ENCODE data around the gene PASK.
A peak's percentile ranks its signal among the peaks of the same experiment; 100 is the strongest.

PASK gene

GRCh38 chr2:241116606-241117560 is 32.4 kb downstream of the PASK start:
- no peak for TF ChIP-seq CTCF (IDR thresholded peaks at IDR 0.05; ENCODE audit: extremely low read depth, missing control alignments)
- no peak for DNase-seq (ENCODE audit: low spot score)

- DNase-seq (ENCODE audit: low spot score): no peak
- TF ChIP-seq CTCF (IDR thresholded peaks at IDR 0.05; ENCODE audit: extremely low read depth, missing control alignments): no peak
Observed at GRCh38 chr2:241115361-241115760, 33.9 kb downstream of the PASK start.

- TF ChIP-seq CTCF (IDR thresholded peaks at IDR 0.05; ENCODE audit: extremely low read depth, missing control alignments): no peak
- no peak for DNase-seq (ENCODE audit: low spot score)
Observed at GRCh38 chr2:241114836-241115235, 34.4 kb downstream of the PASK start.

GRCh38 chr2:241112592-241112991 is 36.7 kb downstream of the PASK start:
- TF ChIP-seq CTCF (IDR thresholded peaks at IDR 0.05; ENCODE audit: extremely low read depth, missing control alignments): no peak
- peak; percentile 55 for DNase-seq (ENCODE audit: low spot score)

- no peak for TF ChIP-seq CTCF (IDR thresholded peaks at IDR 0.05; ENCODE audit: extremely low read depth, missing control alignments)
- no peak for DNase-seq (ENCODE audit: low spot score)
Observed at GRCh38 chr2:241112046-241112445, 37.2 kb downstream of the PASK start.

- TF ChIP-seq CTCF (IDR thresholded peaks at IDR 0.05; ENCODE audit: extremely low read depth, missing control alignments): no peak
- DNase-seq (ENCODE audit: low spot score): peak; percentile 75
Observed at GRCh38 chr2:241111440-241111805, 37.8 kb downstream of the PASK start.

GRCh38 chr2:241110607-241111439 is 38.4 kb downstream of the PASK start:
- peak; percentile 66 for DNase-seq (ENCODE audit: low spot score)
- TF ChIP-seq CTCF (IDR thresholded peaks at IDR 0.05; ENCODE audit: extremely low read depth, missing control alignments): no peak

Measured in GM20000 (cell line).